ENCODE measurements around the gene TRABD2B. TPM values are rescaled to one million over a fixed set of nuclear protein-coding genes. Genes with fewer than 3 reads are reported as not detected.

TRABD2B gene
- total and polyA plus RNA-seq, 2 donors (not counting 3 experiments of a cell fraction or from before 2014, with no cell fraction given) = not detected

GRCh38 chr1:47767741-47768100 lies 229.5 kb downstream of the TRABD2B start:
- ChIA-PET POLR2A (no interaction called here), CTCF (no interaction called here)
- intact Hi-C loops (cut with micrococcal nuclease) = no loop called here
- DNase-seq (ENCODE audit: low read depth, low spot score) (no peak), FAIRE-seq (no peak)
- no peaks in the 10 kb centered on the region for H3K36me3 ChIP-seq (ENCODE audit: control insufficient read depth in 2 of 2, extremely low read depth in 1 of 2, insufficient read depth in 2 of 2, low read length in 2 of 2)
- no peaks in the 10 kb centered on the region for H3K9me1 ChIP-seq (replicated peaks; ENCODE audit: control insufficient read depth, extremely low read depth, insufficient read depth, low read length)
- dilution Hi-C loops (cut with MboI; ENCODE audit: extremely low pct_ligation_motif_present, low sequenced_read_pairs) = no loop called here
- TF ChIP-seq MYC (IDR thresholded peaks at IDR 0.05; ENCODE audit: low read depth, low read length) (no peak), EZH2 (IDR thresholded peaks at IDR 0.05; ENCODE audit: borderline replicate concordance, low read depth, low read length, severe bottlenecking) (no peak), POLR2A (IDR thresholded peaks at IDR 0.05; ENCODE audit: low read depth, low read length) (no peak), GATA2 (IDR thresholded peaks at IDR 0.05; ENCODE audit: insufficient read depth, insufficient read length, low read depth, low read length) (no peak), POLR2AphosphoS5 (IDR thresholded peaks at IDR 0.05; ENCODE audit: insufficient read depth, low read depth, low read length) (no peak)
- TF ChIP-seq, protein P1, sequence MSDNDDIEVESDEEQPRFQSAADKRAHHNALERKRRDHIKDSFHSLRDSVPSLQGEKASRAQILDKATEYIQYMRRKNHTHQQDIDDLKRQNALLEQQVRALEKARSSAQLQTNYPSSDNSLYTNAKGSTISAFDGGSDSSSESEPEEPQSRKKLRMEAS (IDR thresholded peaks at IDR 0.05; ENCODE audit: insufficient read depth, insufficient read length) = no peak
- H3K9me3 ChIP-seq (replicated peaks; ENCODE audit: control insufficient read depth, insufficient read depth, low read length) = no peaks in the 10 kb centered on the region
- no peaks in the 10 kb centered on the region for H3K4me1 ChIP-seq (ENCODE audit: control insufficient read depth, extremely low read depth, insufficient read depth, low read length)
- no peak overlapping the region for H3K4me3 ChIP-seq (replicated peaks in 1 of 3; ENCODE audit: insufficient read depth in 1 of 3, low read depth in 1 of 3, low read length in 3 of 3)
- H3K27ac ChIP-seq (ENCODE audit: insufficient read depth, low read depth, low read length) = no peak overlapping the region
- no peak overlapping the region for H2AFZ ChIP-seq (ENCODE audit: low read depth, low read length)
- no peaks in the 10 kb centered on the region for H4K20me1 ChIP-seq (replicated peaks; ENCODE audit: control insufficient read depth, extremely low read depth, insufficient read depth, low read length)
- H3K4me2 ChIP-seq (ENCODE audit: insufficient read depth, low read length) = no peak overlapping the region
- BruUV-seq (replicated peaks) = no TSS peak
- no peaks in the 10 kb centered on the region for H3K79me2 ChIP-seq (ENCODE audit: control insufficient read depth, insufficient read depth, low read length)
- H3K9ac ChIP-seq (replicated peaks; ENCODE audit: extremely low read depth, insufficient read depth, low read length) = no peak overlapping the region
- H3K27me3 ChIP-seq (ENCODE audit: control insufficient read depth in 2 of 2, insufficient read depth in 2 of 2, low read length in 2 of 2) = no peaks in the 10 kb centered on the region

DNA sequence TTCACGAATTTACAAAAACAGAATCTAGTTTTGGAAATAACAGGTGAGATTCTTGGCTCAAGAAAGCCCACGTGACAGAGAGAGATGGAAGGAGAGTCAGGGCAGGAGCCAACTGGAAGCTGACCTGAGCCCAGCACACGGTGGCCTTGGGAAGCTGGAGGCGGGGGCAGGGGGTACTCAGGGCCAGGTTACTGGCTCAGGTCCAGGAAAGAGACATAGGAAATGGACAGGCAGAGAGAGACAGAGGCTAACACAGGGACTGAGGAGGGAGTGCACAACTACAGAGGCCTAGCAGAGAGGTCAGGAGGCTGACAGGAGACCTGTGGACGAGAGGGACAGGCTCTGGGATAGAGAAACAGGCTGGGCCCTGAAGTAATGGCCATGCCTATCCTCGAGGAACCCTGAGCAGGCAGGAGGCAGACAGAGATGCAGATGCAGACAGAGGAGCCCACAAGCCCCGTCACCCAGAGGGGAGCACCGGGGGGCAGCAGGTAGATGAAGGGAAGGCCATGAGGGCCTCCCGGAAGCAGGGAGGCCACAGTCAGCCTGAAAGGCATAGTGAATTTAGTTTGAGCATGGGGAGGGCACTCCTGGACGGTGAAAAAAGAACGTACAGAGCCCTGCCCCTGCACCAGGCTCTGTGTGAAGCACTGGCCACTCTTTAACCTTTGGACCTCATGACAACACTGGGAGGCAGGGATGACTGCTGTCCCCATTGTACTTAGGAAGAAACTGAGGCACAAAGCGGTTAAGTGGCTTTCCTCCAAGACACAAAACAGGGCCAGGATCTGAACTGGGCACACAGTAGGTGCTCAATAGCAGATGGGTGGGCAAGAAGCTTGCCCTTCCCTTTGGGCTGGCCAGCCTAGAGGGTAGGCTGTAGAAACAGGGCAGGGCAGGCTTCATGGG lies 230.1 kb downstream of the TRABD2B start:
- no peaks in the 10 kb centered on the region for H3K79me2 ChIP-seq (ENCODE audit: control insufficient read depth, insufficient read depth, low read length)
- no peak for FAIRE-seq
- no peaks in the 10 kb centered on the region for H3K9me1 ChIP-seq (replicated peaks; ENCODE audit: control insufficient read depth, extremely low read depth, insufficient read depth, low read length)
- TF ChIP-seq POLR2A (IDR thresholded peaks at IDR 0.05; ENCODE audit: low read depth, low read length) (no peak), MYC (IDR thresholded peaks at IDR 0.05; ENCODE audit: low read depth, low read length) (no peak), JUN (IDR thresholded peaks at IDR 0.05; ENCODE audit: borderline replicate concordance, insufficient read depth, insufficient read length, low read depth) (no peak), GATA2 (IDR thresholded peaks at IDR 0.05; ENCODE audit: insufficient read depth, insufficient read length, low read depth, low read length) (no peak), EZH2 (IDR thresholded peaks at IDR 0.05; ENCODE audit: borderline replicate concordance, low read depth, low read length, severe bottlenecking) (no peak), FOS (IDR thresholded peaks at IDR 0.05; ENCODE audit: borderline replicate concordance, insufficient read depth, low read length) (no peak), POLR2AphosphoS5 (IDR thresholded peaks at IDR 0.05; ENCODE audit: insufficient read depth, low read depth, low read length) (no peak)
- TF ChIP-seq, protein P2, sequence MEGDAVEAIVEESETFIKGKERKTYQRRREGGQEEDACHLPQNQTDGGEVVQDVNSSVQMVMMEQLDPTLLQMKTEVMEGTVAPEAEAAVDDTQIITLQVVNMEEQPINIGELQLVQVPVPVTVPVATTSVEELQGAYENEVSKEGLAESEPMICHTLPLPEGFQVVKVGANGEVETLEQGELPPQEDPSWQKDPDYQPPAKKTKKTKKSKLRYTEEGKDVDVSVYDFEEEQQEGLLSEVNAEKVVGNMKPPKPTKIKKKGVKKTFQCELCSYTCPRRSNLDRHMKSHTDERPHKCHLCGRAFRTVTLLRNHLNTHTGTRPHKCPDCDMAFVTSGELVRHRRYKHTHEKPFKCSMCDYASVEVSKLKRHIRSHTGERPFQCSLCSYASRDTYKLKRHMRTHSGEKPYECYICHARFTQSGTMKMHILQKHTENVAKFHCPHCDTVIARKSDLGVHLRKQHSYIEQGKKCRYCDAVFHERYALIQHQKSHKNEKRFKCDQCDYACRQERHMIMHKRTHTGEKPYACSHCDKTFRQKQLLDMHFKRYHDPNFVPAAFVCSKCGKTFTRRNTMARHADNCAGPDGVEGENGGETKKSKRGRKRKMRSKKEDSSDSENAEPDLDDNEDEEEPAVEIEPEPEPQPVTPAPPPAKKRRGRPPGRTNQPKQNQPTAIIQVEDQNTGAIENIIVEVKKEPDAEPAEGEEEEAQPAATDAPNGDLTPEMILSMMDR (IDR thresholded peaks at IDR 0.05; ENCODE audit: extremely low read depth in 1 of 2, insufficient read depth in 1 of 2, low read depth in 1 of 2, low read length in 2 of 2) = no peak
- TF ChIP-seq, protein P1 (IDR thresholded peaks at IDR 0.05; ENCODE audit: insufficient read depth, insufficient read length) = no peak
- no peak overlapping the region for H3K9ac ChIP-seq (replicated peaks; ENCODE audit: extremely low read depth, insufficient read depth, low read length)
- H3K27ac ChIP-seq (ENCODE audit: insufficient read depth, low read depth, low read length) = no peak overlapping the region
- CTCF ChIA-PET = no interaction called here
- intact Hi-C loops (cut with micrococcal nuclease) = no loop called here
- DNase-seq (ENCODE audit: low read depth, low spot score) = no peak
- H3K4me2 ChIP-seq (ENCODE audit: insufficient read depth, low read length) = no peak overlapping the region
- no peak overlapping the region for H2AFZ ChIP-seq (ENCODE audit: low read depth, low read length)
- H3K27me3 ChIP-seq (ENCODE audit: control insufficient read depth in 2 of 2, insufficient read depth in 2 of 2, low read length in 2 of 2) = no peaks in the 10 kb centered on the region
- no peaks in the 10 kb centered on the region for H3K4me1 ChIP-seq (ENCODE audit: control insufficient read depth, extremely low read depth, insufficient read depth, low read length)
- POLR2A ChIA-PET = no interaction called here
- H3K9me3 ChIP-seq (replicated peaks; ENCODE audit: control insufficient read depth, insufficient read depth, low read length) = no peaks in the 10 kb centered on the region
- H3K36me3 ChIP-seq (ENCODE audit: control insufficient read depth in 2 of 2, extremely low read depth in 1 of 2, insufficient read depth in 2 of 2, low read length in 2 of 2) = no peaks in the 10 kb centered on the region
- BruUV-seq (replicated peaks) = no TSS peak
- no peaks in the 10 kb centered on the region for H4K20me1 ChIP-seq (replicated peaks; ENCODE audit: control insufficient read depth, extremely low read depth, insufficient read depth, low read length)
- no peak overlapping the region for H3K4me3 ChIP-seq (replicated peaks in 1 of 3; ENCODE audit: insufficient read depth in 1 of 3, low read depth in 1 of 3, low read length in 3 of 3)
- dilution Hi-C loops (cut with MboI; ENCODE audit: extremely low pct_ligation_motif_present, low sequenced_read_pairs) = no loop called here
